ENCODE measurements around the gene ASPA. TPM values are rescaled to one million over a fixed set of nuclear protein-coding genes. Genes with fewer than 3 reads are reported as not detected.

ASPA gene
- total RNA-seq, 1 experiment from 2014 or later: not detected

GRCh38 chr17:3549610-3550162 is 73.9 kb downstream of the ASPA start:
- TF ChIP-seq CTCF (conservative IDR thresholded peaks at IDR 0.05; ENCODE audit: low read depth, low read length) (no peak), EZH2 (IDR thresholded peaks at IDR 0.05; ENCODE audit: borderline replicate concordance, low read depth, low read length, poor library complexity, severe bottlenecking) (no peak)
- Histone ChIP-seq H3K27ac (ENCODE audit: low read depth, low read length, poor library complexity, severe bottlenecking) (no peak overlapping the region), H3K4me1 (ENCODE audit: insufficient read depth, low read length, poor library complexity, severe bottlenecking) (no peaks in the 10 kb centered on the region), H3K36me3 (ENCODE audit: insufficient read depth, low read length, poor library complexity, severe bottlenecking) (no peaks in the 10 kb centered on the region), H3K9me3 (ENCODE audit: low read depth, low read length, poor library complexity, severe bottlenecking) (no peaks in the 10 kb centered on the region), H3K4me3 (ENCODE audit: low read depth, low read length, poor library complexity, severe bottlenecking) (no peak overlapping the region), H3K27me3 (replicated peaks; ENCODE audit: insufficient read depth, low read depth, low read length, poor library complexity) (no peaks in the 10 kb centered on the region)
- CTCF ChIA-PET: interaction anchor here (0.7 kb wide), 1 partner anchor 22 kb away, joined by 11 read pairs; no protein-coding TSS in a partner anchor
- no peak for DNase-seq (ENCODE audit: low spot score)
- POLR2A ChIA-PET (ENCODE audit: low non-redundant PET): no interaction called here
- intact Hi-C loops (cut with micrococcal nuclease; ENCODE audit: unreplicated experiment): no loop called here
- no TSS peak for BruUV-seq (replicated peaks)

DNA sequence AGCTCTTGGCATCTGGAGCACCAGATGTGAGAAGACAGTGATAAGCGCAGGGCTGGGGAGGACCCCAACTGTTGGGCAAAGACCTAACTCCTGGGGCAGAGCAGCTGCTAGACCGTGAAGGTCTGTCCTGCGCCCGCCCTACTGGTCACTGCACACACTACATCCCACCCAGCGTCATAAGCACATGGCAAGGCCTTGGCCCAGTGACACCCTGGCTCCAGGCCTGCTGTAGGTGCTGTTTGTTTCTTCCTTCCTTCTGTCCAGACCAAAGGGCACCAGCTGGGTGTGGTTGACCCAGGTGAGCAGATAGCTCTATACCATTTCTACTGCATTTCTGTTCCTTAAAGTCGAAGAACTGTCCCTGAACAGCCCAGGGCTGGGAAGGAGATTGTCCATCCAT is 75.4 kb downstream of the ASPA start:
- no peaks in the 10 kb centered on the region for H3K4me1 ChIP-seq (ENCODE audit: insufficient read depth, low read length, poor library complexity, severe bottlenecking)
- POLR2A ChIA-PET (ENCODE audit: low non-redundant PET): no interaction called here
- no peaks in the 10 kb centered on the region for H3K9me3 ChIP-seq (ENCODE audit: low read depth, low read length, poor library complexity, severe bottlenecking)
- CTCF ChIA-PET: no interaction called here
- no peak overlapping the region for H3K4me3 ChIP-seq (ENCODE audit: low read depth, low read length, poor library complexity, severe bottlenecking)
- no peaks in the 10 kb centered on the region for H3K36me3 ChIP-seq (ENCODE audit: insufficient read depth, low read length, poor library complexity, severe bottlenecking)
- no peak overlapping the region for H3K27ac ChIP-seq (ENCODE audit: low read depth, low read length, poor library complexity, severe bottlenecking)
- TF ChIP-seq CTCF (conservative IDR thresholded peaks at IDR 0.05; ENCODE audit: low read depth, low read length) (no peak), EZH2 (IDR thresholded peaks at IDR 0.05; ENCODE audit: borderline replicate concordance, low read depth, low read length, poor library complexity, severe bottlenecking) (no peak)
- no peak for DNase-seq (ENCODE audit: low spot score)
- intact Hi-C loops (cut with micrococcal nuclease; ENCODE audit: unreplicated experiment): no loop called here
- no peaks in the 10 kb centered on the region for H3K27me3 ChIP-seq (replicated peaks; ENCODE audit: insufficient read depth, low read depth, low read length, poor library complexity)
- no TSS peak for BruUV-seq (replicated peaks)

GRCh38 chr17:3552916-3553315 is 77.1 kb downstream of the ASPA start:
- H3K27me3 ChIP-seq (replicated peaks; ENCODE audit: insufficient read depth, low read depth, low read length, poor library complexity): no peaks in the 10 kb centered on the region
- no peak overlapping the region for H3K27ac ChIP-seq (ENCODE audit: low read depth, low read length, poor library complexity, severe bottlenecking)
- no peaks in the 10 kb centered on the region for H3K9me3 ChIP-seq (ENCODE audit: low read depth, low read length, poor library complexity, severe bottlenecking)
- TF ChIP-seq CTCF (conservative IDR thresholded peaks at IDR 0.05; ENCODE audit: low read depth, low read length) (no peak), EZH2 (IDR thresholded peaks at IDR 0.05; ENCODE audit: borderline replicate concordance, low read depth, low read length, poor library complexity, severe bottlenecking) (no peak)
- ChIA-PET CTCF (no interaction called here), POLR2A (ENCODE audit: low non-redundant PET) (no interaction called here)
- no peak for DNase-seq (ENCODE audit: low spot score)
- H3K36me3 ChIP-seq (ENCODE audit: insufficient read depth, low read length, poor library complexity, severe bottlenecking): no peaks in the 10 kb centered on the region
- BruUV-seq (replicated peaks): no TSS peak
- no peak overlapping the region for H3K4me3 ChIP-seq (ENCODE audit: low read depth, low read length, poor library complexity, severe bottlenecking)
- intact Hi-C loops (cut with micrococcal nuclease; ENCODE audit: unreplicated experiment): no loop called here
- H3K4me1 ChIP-seq (ENCODE audit: insufficient read depth, low read length, poor library complexity, severe bottlenecking): no peaks in the 10 kb centered on the region

Other genes starting within 250 kb of the ASPA start
- gene OR3A1, start 177.6 kb upstream of the ASPA start, total RNA-seq (2021): not detected in 2 replicates
- not detected in 2 replicates for gene OR3A2, start 89.7 kb upstream of the ASPA start, total RNA-seq (2021)
- not detected in 2 replicates for gene OR1E1, start 77.6 kb upstream of the ASPA start, total RNA-seq (2021)
- not detected in 2 replicates for gene OR3A3, start 64.6 kb upstream of the ASPA start, total RNA-seq (2021)
- gene OR1E2, start 42.2 kb upstream of the ASPA start, total RNA-seq (2021): not detected in 2 replicates
- gene SPATA22, start 4.2 kb upstream of the ASPA start, total RNA-seq (2021): not detected in 2 replicates
- gene TRPV3, start 81.8 kb downstream of the ASPA start, total RNA-seq (2021): 0.13 and 0.24 TPM in 2 replicates
- 1.0 and 1.9 TPM in 2 replicates for gene TRPV1, start 133.4 kb downstream of the ASPA start, total RNA-seq (2021)
- gene SHPK, start 160.3 kb downstream of the ASPA start, total RNA-seq (2021): 20.0 and 22.2 TPM in 2 replicates
- gene CTNS, start 160.8 kb downstream of the ASPA start, total RNA-seq (2021): 12.6 and 14.3 TPM in 2 replicates
- gene TAX1BP3, start 192.6 kb downstream of the ASPA start, total RNA-seq (2021): 79.0 and 92.5 TPM in 2 replicates
- 68.7 and 70.9 TPM in 2 replicates for gene EMC6, start 192.8 kb downstream of the ASPA start, total RNA-seq (2021)
- gene P2RX5, start 220.2 kb downstream of the ASPA start, total RNA-seq (2021): 0.45 and 1.4 TPM in 2 replicates
- 30.1 and 31.4 TPM in 2 replicates for gene HASPIN, start 247.9 kb downstream of the ASPA start, total RNA-seq (2021)

All from A673 (cell line).